Measurements from ENCODE around the gene FOXD1. TPM values are rescaled to one million over a fixed set of nuclear protein-coding genes. Genes with fewer than 3 reads are reported as not detected.

Gene FOXD1
- total RNA-seq, 1 donor from 2014 or later, result not detected

- peak; percentile 51 for TF ChIP-seq EZH2phosphoT487 (IDR thresholded peaks at IDR 0.05)
- no peak for TF ChIP-seq CTCF (IDR thresholded peaks at IDR 0.05)
- TF ChIP-seq EZH2 (IDR thresholded peaks at IDR 0.05), result peak; percentile 87
- Histone ChIP-seq H3K27ac (no peak overlapping the region), H2AFZ (replicated peaks) (peak overlapping the region; percentile 84)
These were observed 28.8 kb downstream of the FOXD1 start for GRCh38 chr5:73419465-73420390.

GRCh38 chr5:73419117-73419464 lies 29.5 kb downstream of the FOXD1 start:
- Mint-ChIP-seq H3K27ac (no peak overlapping the region), H3K36me3 (no peaks in the 10 kb centered on the region), H3K27me3 (ENCODE audit: insufficient read depth, low read depth) (peaks cover 55% of the 10 kb centered on the region), H3K9me3 (peaks cover 12% of the 10 kb centered on the region), H3K4me3 (peak overlapping the region; percentile 79), H3K4me1 (peaks cover 22% of the 10 kb centered on the region)
- Histone ChIP-seq H3K4me2 (peak overlapping the region; percentile 81), H3K27ac (no peak overlapping the region), H4K20me1 (ENCODE audit: low read depth) (no peaks in the 10 kb centered on the region), H3K4me3 (peak overlapping the region; percentile 41), H3K9me3 (ENCODE audit: low read depth) (no peaks in the 10 kb centered on the region), H3K9ac (no peak overlapping the region), H3K79me2 (ENCODE audit: low read depth) (no peaks in the 10 kb centered on the region), H2AFZ (replicated peaks) (peak overlapping the region; percentile 84), H3F3A (ENCODE audit: low read depth) (peaks cover 18% of the 10 kb centered on the region), H3K27me3 (peaks cover 99% of the 10 kb centered on the region), H3K36me3 (no peaks in the 10 kb centered on the region), H3K4me1 (peaks cover 8% of the 10 kb centered on the region)
- no peak for DNase-seq (ENCODE audit: low spot score)
- TF ChIP-seq CTCF (IDR thresholded peaks at IDR 0.05) (no peak), EZH2phosphoT487 (IDR thresholded peaks at IDR 0.05) (no peak), EZH2 (IDR thresholded peaks at IDR 0.05) (no peak)

More at GRCh38 chr5:73419465-73420390, 28.8 kb downstream of the FOXD1 start:
- Mint-ChIP-seq H3K27me3 (ENCODE audit: insufficient read depth, low read depth) (peaks cover 58% of the 10 kb centered on the region), H3K4me1 (peaks cover 22% of the 10 kb centered on the region), H3K27ac (no peak overlapping the region), H3K4me3 (peak overlapping the region; percentile 84), H3K9me3 (peaks cover 12% of the 10 kb centered on the region), H3K36me3 (no peaks in the 10 kb centered on the region)
- Histone ChIP-seq H3K27me3 (peaks cover 100% of the 10 kb centered on the region), H3K9me3 (ENCODE audit: low read depth) (no peaks in the 10 kb centered on the region), H3F3A (ENCODE audit: low read depth) (peaks cover 18% of the 10 kb centered on the region), H3K79me2 (ENCODE audit: low read depth) (no peaks in the 10 kb centered on the region), H3K4me3 (peak overlapping the region; percentile 41), H3K4me2 (peak overlapping the region; percentile 81), H3K4me1 (peaks cover 8% of the 10 kb centered on the region), H3K36me3 (no peaks in the 10 kb centered on the region), H4K20me1 (ENCODE audit: low read depth) (no peaks in the 10 kb centered on the region), H3K9ac (no peak overlapping the region)
- DNase-seq (ENCODE audit: low spot score), result peak; percentile 88

- Histone ChIP-seq H2AFZ (replicated peaks) (no peak overlapping the region), H3K36me3 (no peaks in the 10 kb centered on the region), H3F3A (ENCODE audit: low read depth) (peaks cover 18% of the 10 kb centered on the region), H3K9me3 (ENCODE audit: low read depth) (no peaks in the 10 kb centered on the region), H3K4me1 (peaks cover 8% of the 10 kb centered on the region), H3K4me3 (no peak overlapping the region), H3K79me2 (ENCODE audit: low read depth) (no peaks in the 10 kb centered on the region), H3K27ac (no peak overlapping the region), H3K27me3 (peaks cover 94% of the 10 kb centered on the region), H3K4me2 (no peak overlapping the region), H4K20me1 (ENCODE audit: low read depth) (no peaks in the 10 kb centered on the region), H3K9ac (no peak overlapping the region)
- Mint-ChIP-seq H3K9me3 (peaks cover 12% of the 10 kb centered on the region), H3K36me3 (no peaks in the 10 kb centered on the region), H3K27ac (no peak overlapping the region), H3K4me1 (peaks cover 22% of the 10 kb centered on the region), H3K27me3 (ENCODE audit: insufficient read depth, low read depth) (peaks cover 52% of the 10 kb centered on the region), H3K4me3 (no peak overlapping the region)
- no peak for DNase-seq (ENCODE audit: low spot score)
- TF ChIP-seq EZH2phosphoT487 (IDR thresholded peaks at IDR 0.05) (no peak), EZH2 (IDR thresholded peaks at IDR 0.05) (no peak)
These were observed 30.3 kb downstream of the FOXD1 start for GRCh38 chr5:73418244-73418691.

Data from neural progenitor cell (in vitro differentiated cells).